ENCODE data around the gene C16orf74.

C16orf74 gene

DNA sequence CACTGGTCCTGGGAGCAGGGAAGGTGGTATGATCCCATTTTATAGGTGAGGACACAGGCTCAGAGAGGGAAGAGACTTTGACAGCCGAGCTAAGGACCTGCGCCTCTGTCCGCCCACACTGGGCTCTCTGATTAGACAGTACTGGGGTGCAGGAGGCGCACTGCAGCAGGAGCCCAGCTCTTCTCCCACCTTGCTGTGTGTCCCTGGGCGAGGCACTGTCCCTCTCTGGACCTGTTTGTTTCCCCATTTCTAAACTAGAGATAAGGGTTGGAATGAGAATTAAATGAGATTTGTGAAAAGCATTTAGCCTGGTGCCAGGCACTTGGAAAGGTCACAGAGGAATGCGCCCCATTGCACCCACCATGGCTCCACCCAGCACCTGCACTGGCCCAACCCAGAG lies 42.6 kb downstream of the C16orf74 start:
- Histone ChIP-seq H3K36me3 (ENCODE audit: control insufficient read depth, insufficient read depth, low read length) (no peaks in the 10 kb centered on the region), H3K18ac (ENCODE audit: low read length) (no peak overlapping the region), H3K79me2 (ENCODE audit: control insufficient read depth, insufficient read depth, low read length) (no peaks in the 10 kb centered on the region), H3K4me2 (ENCODE audit: low read length) (no peak overlapping the region), H3K9ac (ENCODE audit: low read length) (no peak overlapping the region), H3K27me3 (ENCODE audit: insufficient read depth, low read length, poor library complexity) (no peaks in the 10 kb centered on the region), H3K79me1 (ENCODE audit: low read length) (no peaks in the 10 kb centered on the region), H2BK5ac (ENCODE audit: low read length) (no peak overlapping the region), H2AK5ac (ENCODE audit: low read length) (no peak overlapping the region), H2BK120ac (ENCODE audit: low read depth, low read length) (no peak overlapping the region), H4K5ac (ENCODE audit: low read length) (no peak overlapping the region), H3K4me3 (ENCODE audit: low read length) (no peak overlapping the region), H4K8ac (ENCODE audit: low read depth, low read length) (no peak overlapping the region), H3K27ac (ENCODE audit: low read depth, low read length) (no peak overlapping the region), H2BK15ac (replicated peaks; ENCODE audit: low read depth) (no peak overlapping the region), H3K23ac (ENCODE audit: low read length) (no peak overlapping the region), H3K56ac (ENCODE audit: low read length) (no peak overlapping the region), H3K4ac (ENCODE audit: low read depth, low read length) (no peak overlapping the region), H3K4me1 (ENCODE audit: control insufficient read depth, low read depth, low read length) (no peaks in the 10 kb centered on the region)
- DNase-seq, result no peak
- WGBS (ENCODE audit: extremely low coverage, insufficient coverage, low lambda C conversion rate), result no CpG with 5 or more reads among the region's 6 CpGs

DNA sequence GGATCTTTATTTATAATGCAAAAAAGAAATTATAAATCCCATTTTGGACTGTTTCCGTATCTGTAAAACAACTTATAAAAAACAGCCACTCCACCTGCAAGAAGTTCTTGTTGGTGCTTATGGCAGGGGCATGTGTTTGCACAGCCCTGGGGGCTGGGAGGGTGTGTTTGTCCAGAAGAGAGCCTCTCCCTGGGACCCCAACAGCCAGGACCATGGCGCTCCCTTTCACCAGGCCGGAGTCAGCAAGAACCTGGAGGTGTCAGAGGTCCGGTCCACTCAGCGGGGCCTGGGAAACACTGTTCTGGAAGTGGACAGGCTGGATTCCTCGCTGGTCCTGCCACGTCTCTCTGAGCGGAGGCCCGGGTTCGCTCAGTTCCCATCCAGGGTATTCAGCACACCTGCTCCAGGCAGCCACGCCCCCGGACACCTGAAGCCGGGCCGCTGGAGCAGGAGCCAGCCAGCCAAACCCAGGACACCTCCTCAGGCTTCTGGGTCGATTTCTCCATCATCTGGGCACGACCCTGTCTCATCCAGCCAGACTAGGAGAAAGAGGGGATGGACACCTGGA lies 43.3 kb downstream of the C16orf74 start:
- H2AK5ac ChIP-seq (ENCODE audit: low read length), result no peak overlapping the region
- H3K18ac ChIP-seq (ENCODE audit: low read length), result no peak overlapping the region
- H4K8ac ChIP-seq (ENCODE audit: low read depth, low read length), result no peak overlapping the region
- no peak overlapping the region for H3K27ac ChIP-seq (ENCODE audit: low read depth, low read length)
- no peaks in the 10 kb centered on the region for H3K79me1 ChIP-seq (ENCODE audit: low read length)
- H3K4me2 ChIP-seq (ENCODE audit: low read length), result no peak overlapping the region
- DNase-seq, result no peak
- H3K23ac ChIP-seq (ENCODE audit: low read length), result no peak overlapping the region
- H3K36me3 ChIP-seq (ENCODE audit: control insufficient read depth, insufficient read depth, low read length), result no peaks in the 10 kb centered on the region
- H2BK15ac ChIP-seq (replicated peaks; ENCODE audit: low read depth), result no peak overlapping the region
- H4K5ac ChIP-seq (ENCODE audit: low read length), result no peak overlapping the region
- no peak overlapping the region for H3K4me3 ChIP-seq (ENCODE audit: low read length)
- no peak overlapping the region for H3K4ac ChIP-seq (ENCODE audit: low read depth, low read length)
- no peak overlapping the region for H2BK120ac ChIP-seq (ENCODE audit: low read depth, low read length)
- H3K56ac ChIP-seq (ENCODE audit: low read length), result no peak overlapping the region
- H3K9ac ChIP-seq (ENCODE audit: low read length), result no peak overlapping the region
- WGBS (ENCODE audit: extremely low coverage, insufficient coverage, low lambda C conversion rate), result no CpG with 5 or more reads among the region's 16 CpGs
- H3K4me1 ChIP-seq (ENCODE audit: control insufficient read depth, low read depth, low read length), result no peaks in the 10 kb centered on the region
- H3K79me2 ChIP-seq (ENCODE audit: control insufficient read depth, insufficient read depth, low read length), result no peaks in the 10 kb centered on the region
- H2BK5ac ChIP-seq (ENCODE audit: low read length), result no peak overlapping the region
- no peaks in the 10 kb centered on the region for H3K27me3 ChIP-seq (ENCODE audit: insufficient read depth, low read length, poor library complexity)

DNA sequence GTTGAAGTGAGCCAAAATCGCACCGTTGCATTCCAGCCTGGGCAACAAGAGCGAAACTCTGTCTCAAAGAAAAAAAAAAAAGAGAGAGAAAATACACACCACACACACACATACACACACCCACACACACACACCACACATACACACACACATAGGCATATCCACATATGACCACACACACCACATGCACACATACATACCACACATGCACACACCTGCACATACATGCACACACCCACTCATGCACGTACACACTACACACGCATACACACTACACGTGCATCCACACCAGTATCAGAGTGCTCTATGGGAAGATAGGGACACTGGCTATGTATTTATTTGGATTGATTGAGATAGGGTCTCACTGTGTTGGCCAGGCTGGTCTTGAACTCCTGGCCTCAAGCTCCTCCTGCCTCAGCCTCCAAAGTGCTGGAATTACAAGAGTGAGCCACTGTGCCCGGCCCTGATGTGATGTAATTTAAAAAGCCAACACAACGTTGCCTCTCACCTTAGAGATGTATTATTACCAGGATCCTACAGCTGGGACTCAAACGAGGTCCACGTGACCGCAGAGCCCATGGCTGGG lies 44.4 kb downstream of the C16orf74 start:
- Histone ChIP-seq H4K8ac (ENCODE audit: low read depth, low read length) (no peak overlapping the region), H2BK120ac (ENCODE audit: low read depth, low read length) (no peak overlapping the region), H3K4me1 (ENCODE audit: control insufficient read depth, low read depth, low read length) (no peaks in the 10 kb centered on the region), H3K4me3 (ENCODE audit: low read length) (no peak overlapping the region), H2AK5ac (ENCODE audit: low read length) (no peak overlapping the region), H3K18ac (ENCODE audit: low read length) (no peak overlapping the region), H3K9ac (ENCODE audit: low read length) (no peak overlapping the region), H3K23ac (ENCODE audit: low read length) (no peak overlapping the region), H4K5ac (ENCODE audit: low read length) (no peak overlapping the region), H3K79me1 (ENCODE audit: low read length) (no peaks in the 10 kb centered on the region), H3K27me3 (ENCODE audit: insufficient read depth, low read length, poor library complexity) (no peaks in the 10 kb centered on the region), H3K56ac (ENCODE audit: low read length) (no peak overlapping the region), H2BK15ac (replicated peaks; ENCODE audit: low read depth) (no peak overlapping the region), H3K4me2 (ENCODE audit: low read length) (no peak overlapping the region), H3K27ac (ENCODE audit: low read depth, low read length) (no peak overlapping the region), H3K36me3 (ENCODE audit: control insufficient read depth, insufficient read depth, low read length) (no peaks in the 10 kb centered on the region), H3K4ac (ENCODE audit: low read depth, low read length) (no peak overlapping the region), H3K79me2 (ENCODE audit: control insufficient read depth, insufficient read depth, low read length) (no peaks in the 10 kb centered on the region), H2BK5ac (ENCODE audit: low read length) (no peak overlapping the region)
- DNase-seq, result no peak
- no CpG with 5 or more reads among the region's 11 CpGs for WGBS (ENCODE audit: extremely low coverage, insufficient coverage, low lambda C conversion rate)

DNA sequence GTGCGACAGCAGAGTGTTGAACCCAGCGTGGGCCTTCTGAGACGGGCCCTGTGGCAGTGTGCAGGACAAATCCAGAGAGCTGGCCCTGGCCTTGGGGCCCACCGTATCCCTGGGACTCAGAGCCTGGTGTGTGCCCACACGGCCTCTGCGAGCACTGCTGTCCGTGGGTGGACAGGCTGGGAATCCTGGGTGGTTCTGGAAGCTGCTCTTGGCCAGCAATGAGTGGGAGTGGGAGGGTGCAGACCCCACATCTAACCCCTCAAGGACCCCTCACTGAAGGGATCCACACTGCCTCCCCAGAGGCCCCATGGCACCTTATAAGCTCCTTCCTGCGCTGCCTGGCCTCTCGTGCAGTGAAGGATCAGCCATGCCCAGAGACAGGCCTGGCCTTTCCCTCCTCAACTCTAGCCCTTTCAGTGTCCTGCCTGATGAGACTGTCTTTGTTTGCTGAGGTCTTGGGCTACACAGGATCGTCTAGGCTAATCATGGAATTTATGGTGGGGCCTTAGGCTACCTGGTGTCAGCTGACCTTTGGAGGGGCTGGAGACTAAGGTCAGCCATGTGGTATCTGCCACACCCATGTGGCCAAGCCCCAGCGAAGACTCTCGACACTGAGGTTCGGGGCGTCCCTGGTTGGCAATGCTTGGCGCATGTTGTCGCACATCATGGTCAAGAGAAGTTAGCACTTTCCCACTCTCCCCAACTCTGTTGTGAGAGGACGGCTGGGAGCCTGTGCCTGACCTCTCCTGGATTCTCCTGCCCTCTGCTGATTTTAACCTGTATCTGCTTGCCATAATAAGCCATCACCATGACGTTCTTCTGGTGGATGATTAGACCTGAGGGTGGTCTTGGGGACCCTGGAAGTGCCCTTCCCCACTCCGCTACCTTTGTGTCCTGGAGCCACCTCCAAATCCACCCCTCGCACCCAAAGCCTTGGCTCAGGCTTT lies 45.7 kb downstream of the C16orf74 start:
- H3K4me2 ChIP-seq (ENCODE audit: low read length), result no peak overlapping the region
- H3K9ac ChIP-seq (ENCODE audit: low read length), result no peak overlapping the region
- H3K23ac ChIP-seq (ENCODE audit: low read length), result no peak overlapping the region
- no peak overlapping the region for H2AK5ac ChIP-seq (ENCODE audit: low read length)
- WGBS (ENCODE audit: extremely low coverage, insufficient coverage, low lambda C conversion rate), result no CpG with 5 or more reads among the region's 20 CpGs
- no peak overlapping the region for H3K4me3 ChIP-seq (ENCODE audit: low read length)
- H3K4me1 ChIP-seq (ENCODE audit: control insufficient read depth, low read depth, low read length), result no peaks in the 10 kb centered on the region
- no peak overlapping the region for H3K56ac ChIP-seq (ENCODE audit: low read length)
- H3K36me3 ChIP-seq (ENCODE audit: control insufficient read depth, insufficient read depth, low read length), result no peaks in the 10 kb centered on the region
- H2BK5ac ChIP-seq (ENCODE audit: low read length), result no peak overlapping the region
- H4K5ac ChIP-seq (ENCODE audit: low read length), result no peak overlapping the region
- no peak overlapping the region for H4K8ac ChIP-seq (ENCODE audit: low read depth, low read length)
- no peaks in the 10 kb centered on the region for H3K79me2 ChIP-seq (ENCODE audit: control insufficient read depth, insufficient read depth, low read length)
- no peaks in the 10 kb centered on the region for H3K79me1 ChIP-seq (ENCODE audit: low read length)
- no peak overlapping the region for H3K4ac ChIP-seq (ENCODE audit: low read depth, low read length)
- no peak overlapping the region for H2BK120ac ChIP-seq (ENCODE audit: low read depth, low read length)
- no peak overlapping the region for H3K27ac ChIP-seq (ENCODE audit: low read depth, low read length)
- H2BK15ac ChIP-seq (replicated peaks; ENCODE audit: low read depth), result no peak overlapping the region
- no peak overlapping the region for H3K18ac ChIP-seq (ENCODE audit: low read length)
- H3K27me3 ChIP-seq (ENCODE audit: insufficient read depth, low read length, poor library complexity), result no peaks in the 10 kb centered on the region
- DNase-seq, result no peak

DNA sequence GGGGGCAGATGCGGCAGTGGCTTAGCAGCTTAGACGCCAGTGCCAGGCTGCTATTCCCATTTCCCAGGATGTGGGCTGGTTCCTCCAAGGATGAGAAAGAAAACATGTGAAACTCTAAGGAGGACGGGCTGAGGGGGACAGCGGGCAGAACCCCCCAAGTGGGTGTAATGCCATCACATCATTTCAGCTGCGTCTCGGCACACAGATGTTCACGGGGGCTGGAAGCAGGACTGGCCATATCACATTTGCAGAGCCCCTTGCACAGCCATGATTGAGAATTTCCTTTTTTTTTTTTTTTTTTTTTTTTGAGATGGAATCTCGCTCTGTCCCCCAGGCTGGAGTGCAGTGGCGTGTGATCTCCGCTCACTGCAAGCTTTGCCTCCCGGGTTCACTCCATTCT lies 46.9 kb downstream of the C16orf74 start:
- H3K36me3 ChIP-seq (ENCODE audit: control insufficient read depth, insufficient read depth, low read length), result no peaks in the 10 kb centered on the region
- H4K5ac ChIP-seq (ENCODE audit: low read length), result no peak overlapping the region
- H2BK120ac ChIP-seq (ENCODE audit: low read depth, low read length), result no peak overlapping the region
- H3K4me3 ChIP-seq (ENCODE audit: low read length), result no peak overlapping the region
- no peak overlapping the region for H3K56ac ChIP-seq (ENCODE audit: low read length)
- H4K8ac ChIP-seq (ENCODE audit: low read depth, low read length), result no peak overlapping the region
- no peaks in the 10 kb centered on the region for H3K79me1 ChIP-seq (ENCODE audit: low read length)
- WGBS (ENCODE audit: extremely low coverage, insufficient coverage, low lambda C conversion rate), result no CpG with 5 or more reads among the region's 11 CpGs
- no peak overlapping the region for H2BK15ac ChIP-seq (replicated peaks; ENCODE audit: low read depth)
- no peak overlapping the region for H3K27ac ChIP-seq (ENCODE audit: low read depth, low read length)
- no peaks in the 10 kb centered on the region for H3K27me3 ChIP-seq (ENCODE audit: insufficient read depth, low read length, poor library complexity)
- H2AK5ac ChIP-seq (ENCODE audit: low read length), result no peak overlapping the region
- H3K79me2 ChIP-seq (ENCODE audit: control insufficient read depth, insufficient read depth, low read length), result no peaks in the 10 kb centered on the region
- no peak overlapping the region for H2BK5ac ChIP-seq (ENCODE audit: low read length)
- H3K4me2 ChIP-seq (ENCODE audit: low read length), result no peak overlapping the region
- DNase-seq, result no peak
- H3K23ac ChIP-seq (ENCODE audit: low read length), result no peak overlapping the region
- no peak overlapping the region for H3K9ac ChIP-seq (ENCODE audit: low read length)
- H3K4me1 ChIP-seq (ENCODE audit: control insufficient read depth, low read depth, low read length), result no peaks in the 10 kb centered on the region
- no peak overlapping the region for H3K4ac ChIP-seq (ENCODE audit: low read depth, low read length)
- H3K18ac ChIP-seq (ENCODE audit: low read length), result no peak overlapping the region

Measured in mesendoderm (in vitro differentiated cells).